ENCODE data around the gene NUDT15.

GRCh38 chr13:48018637-48019036 is 18.9 kb upstream of the NUDT15 start:
- TF ChIP-seq CTCF (IDR thresholded peaks at IDR 0.05) = no peak
- no peak for TF ChIP-seq POLR2A (IDR thresholded peaks at IDR 0.05)
- TF ChIP-seq POLR2AphosphoS5 (IDR thresholded peaks at IDR 0.05) = no peak
- TF ChIP-seq EP300 (IDR thresholded peaks at IDR 0.05) = no peak
